HCT116 (cell line): ENCODE data around the gene TMEM120A. TPM values are rescaled to one million over a fixed set of nuclear protein-coding genes. Genes with fewer than 3 reads are reported as not detected.

Source experiments
- ATAC-seq: fragments of 200-7000 bp; cut with Tn5 transposase; 2 replicates; pipeline ENCODE4 v1.9.1; 2020; ENCODE audit warnings: mild to moderate bottlenecking, moderate library complexity
- BruUV-seq: library from RNA; stranded (reverse); fragments of 400-500 nt; replicated peaks from 2 replicates; lab custom pipeline; 2021; lab: Mats Ljungman, UMichigan
- CTCF ChIA-PET: fragments of 300-600 bp; sonication (Branson Sonifier 250); formaldehyde crosslinking; loops from one replicate; lab custom pipeline; 2021; ENCODE audit warnings: antibody characterized with exemption; lab: Charles Lee
- POLR2A ChIA-PET: fragments of 300-600, 350-600 bp; sonication (Branson Sonifier 250); formaldehyde crosslinking; loops from one replicate; lab custom pipeline; 2021; ENCODE audit warnings: antibody characterized with exemption; lab: Charles Lee
- RAD21 ChIA-PET, 2 experiments: fragments of 300-600 bp; sonication (Branson Sonifier 250); formaldehyde crosslinking; loops; one replicate each; lab custom pipeline; 2023; ENCODE audit warnings: low total read pairs in 2 of 2; ENCODE audit not compliant: uncharacterized antibody in 2 of 2, unreplicated experiment in 2 of 2, low non-redundant PET in 1 of 2; lab: Charles Lee
- DNase-seq: peaks from one replicate; pipeline ENCODE4 v3.0.0-alpha.2; 2010; ENCODE audit warnings: low read depth, low spot score
- H2AFZ ChIP-seq: fragments of 200-600 bp; shearing (Covaris generic), sonication (generic); 2 replicates; pipeline ENCODE4 v1.6.1; 2017; ENCODE audit warnings: low read depth, mixed run types, mixed read lengths, antibody characterized with exemption, low read length; ENCODE audit not compliant: poor library complexity, severe bottlenecking
- H3K27ac ChIP-seq: 2 replicates; pipeline ENCODE4 v1.5.1; 2012; ENCODE audit warnings: low read depth, low read length
- H3K27me3 ChIP-seq: fragments of 200-600 bp; sonication (generic); 2 replicates; pipeline ENCODE4 v1.6.1; 2016; ENCODE audit warnings: mixed run types, low read length, mixed read lengths; ENCODE audit not compliant: insufficient read depth
- H3K36me3 ChIP-seq, 2 experiments: fragments of 200-500 bp in 1 of 2; fragments of 200-600 bp in 1 of 2; sonication (Bioruptor generic) in 1 of 2; sonication (generic) in 1 of 2; 2 replicates each; pipeline versions ENCODE4 v1.5.1 to v1.6.1; 2014 to 2016; ENCODE audit warnings: low read length in 2 of 2, inconsistent platforms in 1 of 2, mixed read lengths in 1 of 2, mixed run types in 1 of 2; ENCODE audit not compliant: insufficient read depth in 2 of 2, control insufficient read depth in 1 of 2
- H3K4me1 ChIP-seq, 2 experiments: fragments of 200-600 bp in 1 of 2; sonication (generic) in 1 of 2; 2 replicates each; pipeline versions ENCODE4 v1.5.1 to v1.6.1; 2012 to 2017; ENCODE audit warnings: low read length in 2 of 2, inconsistent platforms in 1 of 2, mild to moderate bottlenecking in 1 of 2, mixed read lengths in 1 of 2, mixed run types in 1 of 2, moderate library complexity in 1 of 2; ENCODE audit not compliant: insufficient read depth in 2 of 2, control insufficient read depth in 1 of 2
- H3K4me2 ChIP-seq: fragments of 200-600 bp; sonication (generic); 2 replicates; pipeline ENCODE4 v1.6.1; 2017; ENCODE audit warnings: mixed run types, low read length, mixed read lengths
- H3K4me3 ChIP-seq, 2 experiments: fragments of 200-600 bp in 1 of 2; sonication (generic) in 1 of 2; replicated peaks in 1 of 2; 2 replicates each; pipeline ENCODE4 v1.5.1; 2011 to 2016; ENCODE audit warnings: low read length in 2 of 2, control low read depth in 1 of 2, low read depth in 1 of 2, mild to moderate bottlenecking in 1 of 2, mixed read lengths in 1 of 2, mixed run types in 1 of 2
- H3K79me2 ChIP-seq: fragments of 200-600 bp; sonication (generic); 2 replicates; pipeline ENCODE4 v1.6.1; 2017; ENCODE audit warnings: mild to moderate bottlenecking, mixed run types, low read length, moderate library complexity, mixed read lengths; ENCODE audit not compliant: insufficient read depth
- H3K9ac ChIP-seq: fragments of 200-600 bp; sonication (generic); 2 replicates; pipeline ENCODE4 v1.6.1; 2016; ENCODE audit warnings: low read length, mixed read lengths
- H3K9me2 ChIP-seq: fragments of 200-600 bp; sonication (generic), shearing (Covaris generic); 2 replicates; pipeline ENCODE4 v1.6.1; 2017; ENCODE audit warnings: mixed run types, mild to moderate bottlenecking, moderate library complexity; ENCODE audit not compliant: insufficient read depth
- H3K9me3 ChIP-seq, 2 experiments: fragments of 200-500 bp in 1 of 2; fragments of 200-600 bp in 1 of 2; sonication (Bioruptor generic) in 1 of 2; sonication (generic) in 1 of 2; 2 replicates each; pipeline ENCODE4 v1.6.1; 2014 to 2017; ENCODE audit warnings: low read length in 2 of 2, mixed read lengths in 2 of 2, inconsistent platforms in 1 of 2, low read depth in 1 of 2, mild to moderate bottlenecking in 1 of 2, mixed run types in 1 of 2, moderate library complexity in 1 of 2; ENCODE audit not compliant: control insufficient read depth in 1 of 2, insufficient read depth in 1 of 2
- H4K20me1 ChIP-seq: fragments of 200-600 bp; sonication (generic), shearing (Covaris generic); 2 replicates; pipeline ENCODE4 v1.6.1; 2017; ENCODE audit warnings: mixed run types, mild to moderate bottlenecking, moderate library complexity; ENCODE audit not compliant: insufficient read depth
- ATF3 ChIP-seq: IDR thresholded peaks from 2 replicates; pipeline ENCODE4 v1.6.1; 2012
- CBX3 ChIP-seq: IDR thresholded peaks from 2 replicates; pipeline ENCODE4 v1.6.1; 2012; ENCODE audit warnings: low read depth
- CEBPB ChIP-seq: IDR thresholded peaks from 2 replicates; pipeline ENCODE4 v1.6.1; 2012; ENCODE audit warnings: low read depth
- EGR1 ChIP-seq: IDR thresholded peaks from 2 replicates; pipeline ENCODE4 v1.6.1; 2012; ENCODE audit warnings: low read depth
- EZH2 ChIP-seq: fragments of 200-600 bp; sonication (generic); IDR thresholded peaks from 2 replicates; pipeline ENCODE4 v1.6.1; 2017; ENCODE audit warnings: antibody characterized with exemption, mixed run types
- EZH2phosphoT487 ChIP-seq: fragments of 200-600 bp; IDR thresholded peaks from 2 replicates; pipeline ENCODE4 v1.6.1; 2018; ENCODE audit warnings: antibody characterized with exemption, borderline replicate concordance
- FOSL1 ChIP-seq: IDR thresholded peaks from 2 replicates; pipeline ENCODE4 v1.6.1; 2012; ENCODE audit warnings: low read depth
- JUND ChIP-seq: IDR thresholded peaks from 2 replicates; pipeline ENCODE4 v1.6.1; 2012
- POLR2A ChIP-seq: IDR thresholded peaks from 2 replicates; pipeline ENCODE4 v1.7.0; 2011; ENCODE audit warnings: borderline replicate concordance; ENCODE audit not compliant: insufficient read depth, insufficient read length; ENCODE audit errors: extremely low read depth
- POLR2AphosphoS5 ChIP-seq: IDR thresholded peaks from 2 replicates; pipeline ENCODE4 v1.6.1; 2011; ENCODE audit warnings: mild to moderate bottlenecking, low read depth, low read length, moderate library complexity
- RAD21 ChIP-seq: IDR thresholded peaks from 2 replicates; pipeline ENCODE4 v1.6.1; 2012; ENCODE audit warnings: low read depth, mild to moderate bottlenecking
- REST ChIP-seq: IDR thresholded peaks from 2 replicates; pipeline ENCODE4 v1.6.1; 2012; ENCODE audit warnings: low read depth
- SIN3A ChIP-seq: IDR thresholded peaks from 2 replicates; pipeline ENCODE4 v1.6.1; 2012; ENCODE audit warnings: low read depth
- SP1 ChIP-seq: IDR thresholded peaks from 2 replicates; pipeline ENCODE4 v1.6.1; 2012; ENCODE audit warnings: low read depth
- SRF ChIP-seq: IDR thresholded peaks from 2 replicates; pipeline ENCODE4 v1.6.1; 2012; ENCODE audit warnings: low read depth
- TCF7L2 ChIP-seq: IDR thresholded peaks from 2 replicates; pipeline ENCODE4 v1.7.0; 2011; ENCODE audit warnings: borderline replicate concordance, inconsistent platforms; ENCODE audit not compliant: insufficient read depth, insufficient read length; ENCODE audit errors: extremely low read depth
- ZBTB33 ChIP-seq: IDR thresholded peaks from 2 replicates; pipeline ENCODE4 v1.6.1; 2011; ENCODE audit warnings: mild to moderate bottlenecking, low read length, moderate library complexity; ENCODE audit not compliant: insufficient replicate concordance; ENCODE audit errors: extremely low read depth
- ZFX ChIP-seq: fragments of 450-650 bp; IDR thresholded peaks from 2 replicates; pipeline ENCODE4 v1.6.1; 2017
- intact Hi-C: fragments of 100-400 bp; cut with micrococcal nuclease; formaldehyde crosslinking; loops from 2 replicates; pipeline ENCODE4 v1.10.0; 2022
- total RNA-seq: library from RNA; stranded (reverse); gene quantifications from one replicate; pipeline ENCODE4 v1.2.1, GENCODE V29; 2021; ENCODE audit not compliant: unreplicated experiment
- TF ChIP-seq, protein P1 (sequence below): IDR thresholded peaks from 2 replicates; pipeline ENCODE4 v1.6.1; 2012
- TF ChIP-seq, protein P2 (sequence below), 3 experiments: fragments of 200-600 bp in 1 of 3; sonication (generic) in 1 of 3; IDR thresholded peaks in 2 of 3; conservative IDR thresholded peaks in 1 of 3; 2 replicates each; pipeline ENCODE4 v1.5.1; 2012 to 2017; ENCODE audit warnings: low read depth in 2 of 3, low read length in 2 of 3, antibody characterized with exemption in 1 of 3, borderline replicate concordance in 1 of 3, control low read depth in 1 of 3, mild to moderate bottlenecking in 1 of 3, mixed read lengths in 1 of 3, mixed run types in 1 of 3, moderate library complexity in 1 of 3; ENCODE audit not compliant: insufficient read depth in 1 of 3

Gene TMEM120A
- total RNA-seq, 1 experiment from 2014 or later: 25.9 TPM

- H3K4me2 ChIP-seq: no peak overlapping the region
- TF ChIP-seq, protein P1, sequence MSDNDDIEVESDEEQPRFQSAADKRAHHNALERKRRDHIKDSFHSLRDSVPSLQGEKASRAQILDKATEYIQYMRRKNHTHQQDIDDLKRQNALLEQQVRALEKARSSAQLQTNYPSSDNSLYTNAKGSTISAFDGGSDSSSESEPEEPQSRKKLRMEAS: no peak
- TF ChIP-seq SIN3A (no peak), POLR2A (no peak), REST (no peak), SRF (no peak), ATF3 (no peak), JUND (no peak), TCF7L2 (no peak), RAD21 (no peak), POLR2AphosphoS5 (no peak), EZH2 (no peak), EGR1 (no peak), CEBPB (no peak), EZH2phosphoT487 (no peak), CBX3 (no peak), ZFX (no peak), ZBTB33 (no peak), FOSL1 (no peak), SP1 (no peak)
- TF ChIP-seq, protein P2, sequence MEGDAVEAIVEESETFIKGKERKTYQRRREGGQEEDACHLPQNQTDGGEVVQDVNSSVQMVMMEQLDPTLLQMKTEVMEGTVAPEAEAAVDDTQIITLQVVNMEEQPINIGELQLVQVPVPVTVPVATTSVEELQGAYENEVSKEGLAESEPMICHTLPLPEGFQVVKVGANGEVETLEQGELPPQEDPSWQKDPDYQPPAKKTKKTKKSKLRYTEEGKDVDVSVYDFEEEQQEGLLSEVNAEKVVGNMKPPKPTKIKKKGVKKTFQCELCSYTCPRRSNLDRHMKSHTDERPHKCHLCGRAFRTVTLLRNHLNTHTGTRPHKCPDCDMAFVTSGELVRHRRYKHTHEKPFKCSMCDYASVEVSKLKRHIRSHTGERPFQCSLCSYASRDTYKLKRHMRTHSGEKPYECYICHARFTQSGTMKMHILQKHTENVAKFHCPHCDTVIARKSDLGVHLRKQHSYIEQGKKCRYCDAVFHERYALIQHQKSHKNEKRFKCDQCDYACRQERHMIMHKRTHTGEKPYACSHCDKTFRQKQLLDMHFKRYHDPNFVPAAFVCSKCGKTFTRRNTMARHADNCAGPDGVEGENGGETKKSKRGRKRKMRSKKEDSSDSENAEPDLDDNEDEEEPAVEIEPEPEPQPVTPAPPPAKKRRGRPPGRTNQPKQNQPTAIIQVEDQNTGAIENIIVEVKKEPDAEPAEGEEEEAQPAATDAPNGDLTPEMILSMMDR (IDR thresholded peaks at IDR 0.05 in 2 of 3, conservative IDR thresholded peaks at IDR 0.05 in 1 of 3; ENCODE audit: borderline replicate concordance in 1 of 3, insufficient read depth in 1 of 3, low read depth in 2 of 3, low read length in 2 of 3): no peak
- H3K9me3 ChIP-seq: no peaks in the 10 kb centered on the region
- no peaks in the 10 kb centered on the region for H3K27me3 ChIP-seq
- H3K79me2 ChIP-seq: no peaks in the 10 kb centered on the region
- H3K4me1 ChIP-seq: no peaks in the 10 kb centered on the region
- H4K20me1 ChIP-seq: no peaks in the 10 kb centered on the region
- H3K36me3 ChIP-seq: no peaks in the 10 kb centered on the region
- no peak overlapping the region for H3K4me3 ChIP-seq
- no peak overlapping the region for H3K27ac ChIP-seq
- no peak overlapping the region for H2AFZ ChIP-seq
- ChIA-PET RAD21 (interaction anchor here in 1 of 2 experiments (0.5 kb wide), 1 partner anchor 124 kb away, joined by 5 read pairs; no protein-coding TSS in a partner anchor), POLR2A (no interaction called here), CTCF (no interaction called here)
- H3K9ac ChIP-seq: no peak overlapping the region
- H3K9me2 ChIP-seq: no peaks in the 10 kb centered on the region
- ATAC-seq (no peak), DNase-seq (no peak)
- intact Hi-C loops: no loop called here
- no TSS peak for BruUV-seq
Measured at GRCh38 chr7:75966190-75966961, 28.0 kb downstream of the TMEM120A start.
